Measurements from ENCODE around the gene SERTAD4. TPM values are rescaled to one million over a fixed set of nuclear protein-coding genes. Genes with fewer than 3 reads are reported as not detected.
A peak's percentile ranks its signal among the peaks of the same experiment; 100 is the strongest.

SERTAD4 gene
- total RNA-seq, 6 donors from 2014 or later, result 2.0 to 11.5 (median 5.5) TPM

DNA sequence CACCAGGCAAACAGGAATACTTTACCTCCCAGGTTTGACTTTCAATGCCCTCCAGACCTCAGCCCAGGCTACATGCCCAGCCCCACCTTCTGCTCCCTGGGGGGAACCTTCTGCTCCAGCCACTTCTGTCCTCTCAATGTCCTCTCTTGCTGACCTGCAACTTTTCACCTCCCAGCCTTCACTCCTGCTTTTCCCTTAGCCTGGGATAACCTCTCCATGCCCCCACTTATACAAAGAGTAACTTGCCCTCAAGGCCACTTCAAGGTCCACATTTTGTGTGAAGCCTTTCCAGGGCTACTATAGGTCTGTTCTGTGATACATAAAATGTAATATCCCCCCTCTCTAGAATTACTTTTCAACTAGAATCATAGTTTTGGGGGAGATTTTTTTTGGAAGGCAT lies 21.7 kb downstream of the SERTAD4 start:
- no peak for TF ChIP-seq POLR2A (IDR thresholded peaks at IDR 0.05)
- no peak for TF ChIP-seq CTCF (IDR thresholded peaks at IDR 0.05)
- no peak for TF ChIP-seq EP300 (IDR thresholded peaks at IDR 0.05)
- no peak for TF ChIP-seq POLR2AphosphoS5 (IDR thresholded peaks at IDR 0.05)
- Histone ChIP-seq H3K36me3 (no peaks in the 10 kb centered on the region), H3K9me3 (no peaks in the 10 kb centered on the region), H3K27me3 (peaks cover 0 to 9% (median 0%) of the 10 kb centered on the region in 4 donors), H3K27ac (no peak overlapping the region), H3K4me3 (no peak overlapping the region), H3K4me1 (peaks cover 22 to 30% (median 24%) of the 10 kb centered on the region in 4 donors)
- DNase-seq (no peak), ATAC-seq (ENCODE audit: low FRiP score in 2 of 2) (no peak)

DNA sequence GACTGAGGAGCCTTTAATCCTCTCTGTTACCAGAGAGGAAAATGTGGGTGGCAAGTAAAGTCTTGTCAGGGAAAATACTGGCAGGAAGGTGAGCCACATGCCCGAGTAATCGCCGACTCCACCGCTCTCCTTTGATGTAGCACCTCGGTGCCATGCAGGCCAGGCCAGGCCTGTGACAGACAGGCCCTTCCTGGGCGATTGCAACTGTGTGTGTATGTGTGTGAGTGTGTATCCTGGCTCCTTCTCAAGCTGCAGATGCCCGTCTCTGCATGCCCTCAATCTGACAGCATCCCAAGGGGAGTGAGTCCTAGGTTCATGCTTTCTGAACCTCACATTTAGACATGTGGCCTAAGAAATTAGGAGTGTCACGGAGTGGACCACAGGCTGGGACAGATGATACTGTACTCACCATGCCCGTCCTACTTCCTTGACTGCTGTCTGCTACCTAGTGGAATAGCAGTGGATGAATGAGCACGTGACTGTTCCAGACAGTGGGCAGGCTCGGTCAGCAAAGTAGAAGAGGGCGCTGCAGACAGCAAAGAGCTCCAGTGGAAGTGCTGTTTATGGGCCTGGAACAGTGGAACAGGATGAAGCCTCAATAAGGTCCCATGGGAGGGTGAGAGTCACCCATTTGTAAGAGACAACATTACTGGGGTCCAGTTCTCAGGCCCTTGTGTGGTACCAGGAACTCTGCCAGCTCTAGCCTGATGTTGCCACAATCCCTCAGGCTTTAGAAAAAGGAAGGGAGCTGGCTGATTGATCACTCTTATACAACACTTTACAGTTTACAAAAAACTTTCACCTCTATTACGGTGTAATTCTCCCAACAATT lies 25.3 kb downstream of the SERTAD4 start:
- 82 to 87% methylated on average over 13 of the region's 13 CpGs for WGBS, 2 donors
- no peak overlapping the region for H3K27ac ChIP-seq
- ATAC-seq (ENCODE audit: low FRiP score in 2 of 2), result no peak

DNA sequence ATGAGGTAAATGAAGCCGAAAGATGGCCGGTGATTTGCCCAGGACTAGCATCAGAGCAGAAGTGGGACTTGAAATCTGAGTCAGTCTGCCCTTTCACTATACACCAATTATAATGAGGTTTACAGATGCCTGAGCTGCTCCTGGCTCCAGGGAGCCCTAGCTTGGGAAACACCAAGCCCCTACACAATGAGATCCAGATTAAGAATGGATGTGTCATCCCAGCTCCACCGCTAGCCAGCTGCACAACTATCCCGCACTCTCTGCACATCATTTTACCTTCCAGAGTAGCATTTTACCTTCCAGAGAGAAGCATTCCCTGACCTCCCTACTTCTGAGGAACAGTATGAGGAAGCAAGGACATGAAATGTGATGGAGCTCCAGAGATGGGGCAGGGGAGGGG lies 27.0 kb downstream of the SERTAD4 start:
- H3K36me3 ChIP-seq, result no peaks in the 10 kb centered on the region
- peak in 1 of 2 donors; percentile 62 for ATAC-seq (ENCODE audit: low FRiP score in 2 of 2)
- peaks cover 0 to 13% (median 10%) of the 10 kb centered on the region in 4 donors for H3K4me1 ChIP-seq
- H3K27me3 ChIP-seq, result no peaks in the 10 kb centered on the region
- WGBS, 2 donors, result 67 to 83% methylated on average over 4 of the region's 4 CpGs
- no peak for DNase-seq
- H3K4me3 ChIP-seq, result no peak overlapping the region
- H3K9me3 ChIP-seq, result no peaks in the 10 kb centered on the region
- TF ChIP-seq EP300 (IDR thresholded peaks at IDR 0.05) (no peak), CTCF (IDR thresholded peaks at IDR 0.05) (no peak), POLR2A (IDR thresholded peaks at IDR 0.05) (no peak), POLR2AphosphoS5 (IDR thresholded peaks at IDR 0.05) (no peak)
- H3K27ac ChIP-seq, result no peak overlapping the region

More for the DNA sequence above, 25.3 kb downstream of the SERTAD4 start:
- TF ChIP-seq CTCF (IDR thresholded peaks at IDR 0.05) (no peak), POLR2AphosphoS5 (IDR thresholded peaks at IDR 0.05) (no peak), POLR2A (IDR thresholded peaks at IDR 0.05) (no peak), EP300 (IDR thresholded peaks at IDR 0.05) (no peak)
- H3K36me3 ChIP-seq, result no peaks in the 10 kb centered on the region
- H3K4me3 ChIP-seq, result no peak overlapping the region
- peak in 1 of 2 donors; percentile 33 for DNase-seq
- no peaks in the 10 kb centered on the region for H3K27me3 ChIP-seq
- H3K4me1 ChIP-seq, result peaks cover under 1 to 15% (median 9%) of the 10 kb centered on the region in 4 donors
- no peaks in the 10 kb centered on the region for H3K9me3 ChIP-seq

- WGBS, 2 donors, result 56 to 61% methylated on average over 4 of the region's 4 CpGs
- no peak overlapping the region for H3K4me3 ChIP-seq
- no peak for TF ChIP-seq POLR2AphosphoS5 (IDR thresholded peaks at IDR 0.05)
- no peak for TF ChIP-seq POLR2A (IDR thresholded peaks at IDR 0.05)
- no peak for TF ChIP-seq EP300 (IDR thresholded peaks at IDR 0.05)
- no peak for TF ChIP-seq CTCF (IDR thresholded peaks at IDR 0.05)
- DNase-seq, result no peak
- H3K27me3 ChIP-seq, result no peaks in the 10 kb centered on the region
- no peak overlapping the region for H3K27ac ChIP-seq
- H3K4me1 ChIP-seq, result peaks cover 0 to 13% (median 10%) of the 10 kb centered on the region in 4 donors
- H3K36me3 ChIP-seq, result no peaks in the 10 kb centered on the region
- no peak for ATAC-seq (ENCODE audit: low FRiP score in 2 of 2)
- H3K9me3 ChIP-seq, result no peaks in the 10 kb centered on the region
Observed at GRCh38 chr1:210260096-210260495, 27.5 kb downstream of the SERTAD4 start.
